H1 (cell line): ENCODE results near the gene ACYP1. TPM values are rescaled to one million over a fixed set of nuclear protein-coding genes. Genes with fewer than 3 reads are reported as not detected.

Source experiments
- polyA plus RNA-seq, 7 experiments: library from polyadenylated mRNA; depleted of rRNA in 3 of 7; stranded (reverse) in 5 of 7; unstranded in 2 of 7; fragments of >200 nt in 5 of 7; fragments of 200-250 nt in 2 of 7; gene quantifications; 1 replicate in 5 of 7; 2 replicates in 1 of 7; 4 replicates in 1 of 7; pipeline versions ENCODE4 v1.2.1 to v1.2.3, GENCODE V29; 2011 to 2013; ENCODE audit warnings: missing spikeins in 2 of 7, mixed read lengths in 2 of 7
- total RNA-seq: library from RNA; stranded (reverse); fragmentation: NEBNext Ultra II Directional; extraction: Animal tissue kit (Norgen Biotek cat#: 25700); gene quantifications from 2 replicates; pipeline ENCODE4 v1.2.1, GENCODE V29; 2021
- TF ChIP-seq, protein P1 (sequence below): IDR thresholded peaks from 2 replicates; pipeline ENCODE4 v1.6.1; 2011; ENCODE audit warnings: low read depth, mild to moderate bottlenecking, low read length; ENCODE audit not compliant: insufficient read depth

The ACYP1 gene
- total and polyA plus RNA-seq, 2 of the 8 experiments (the other 6 are each of a cell fraction or from before 2014, with no cell fraction given), result 22.3 to 24.8 TPM

DNA sequence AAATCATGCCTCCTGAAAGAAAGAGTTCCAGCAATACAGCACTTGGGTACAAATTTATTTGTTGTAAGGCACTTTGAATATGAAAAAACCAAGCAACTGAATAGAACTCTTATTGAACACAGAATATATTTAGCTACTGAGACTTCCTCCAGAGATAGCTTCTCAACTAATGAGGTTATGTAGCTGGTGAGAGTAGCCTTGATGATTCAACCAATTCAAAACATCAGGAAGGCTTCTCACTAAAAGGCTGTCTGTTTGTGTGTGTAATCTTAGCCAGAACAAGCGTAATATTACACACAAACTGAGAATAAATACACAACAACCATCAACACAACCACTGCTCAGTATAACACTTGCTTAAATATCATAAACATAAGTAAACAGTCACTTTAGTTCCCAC is 40.7 kb downstream of the ACYP1 start (continued):
- TF ChIP-seq, protein P1, sequence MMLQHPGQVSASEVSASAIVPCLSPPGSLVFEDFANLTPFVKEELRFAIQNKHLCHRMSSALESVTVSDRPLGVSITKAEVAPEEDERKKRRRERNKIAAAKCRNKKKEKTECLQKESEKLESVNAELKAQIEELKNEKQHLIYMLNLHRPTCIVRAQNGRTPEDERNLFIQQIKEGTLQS, result no peak
- TF ChIP-seq, all 59 proteins: peak for 0
